H4 (cell line): Measurements from ENCODE around the gene NISCH. TPM values are rescaled to one million over a fixed set of nuclear protein-coding genes. Genes with fewer than 3 reads are reported as not detected.

Experiments used
- DNase-seq: peaks from one replicate; pipeline ENCODE4 v3.0.0-alpha.2; 2015; ENCODE audit warnings: low spot score
- total RNA-seq: library from RNA; depleted of rRNA; stranded (reverse); fragments of >200 nt; shearing (Covaris generic); gene quantifications from 2 replicates; pipeline ENCODE4 v1.2.3, GENCODE V29; 2014

Gene NISCH
- total RNA-seq, 1 experiment from 2014 or later, result 7.5 TPM

- peak; percentile 16 for DNase-seq
Observed at GRCh38 chr3:52471371-52472238, 16.2 kb downstream of the NISCH start.

GRCh38 chr3:52472239-52473000, 17.0 kb downstream of the NISCH start:
- DNase-seq, result no peak

- DNase-seq, result no peak
Observed at GRCh38 chr3:52473026-52473425, 17.6 kb downstream of the NISCH start.

GRCh38 chr3:52477076-52477795, 21.8 kb downstream of the NISCH start:
- DNase-seq, result no peak

- DNase-seq, result no peak
Observed at GRCh38 chr3:52477796-52478095, 22.3 kb downstream of the NISCH start.

GRCh38 chr3:52479037-52479876, 23.9 kb downstream of the NISCH start:
- no peak for DNase-seq

GRCh38 chr3:52479877-52480575, 24.6 kb downstream of the NISCH start:
- DNase-seq, result no peak

GRCh38 chr3:52480768-52481715, 25.6 kb downstream of the NISCH start:
- no peak for DNase-seq

- no peak for DNase-seq
Observed at GRCh38 chr3:52481819-52482521, 26.6 kb downstream of the NISCH start.

GRCh38 chr3:52483081-52483480, 27.7 kb downstream of the NISCH start:
- no peak for DNase-seq

GRCh38 chr3:52483577-52484381, 28.4 kb downstream of the NISCH start:
- no peak for DNase-seq

GRCh38 chr3:52484680-52485461, 29.5 kb downstream of the NISCH start:
- no peak for DNase-seq

GRCh38 chr3:52487050-52487787, 31.8 kb downstream of the NISCH start:
- DNase-seq, result no peak

GRCh38 chr3:52487788-52488691, 32.6 kb downstream of the NISCH start:
- DNase-seq, result no peak

GRCh38 chr3:52488746-52489145, 33.3 kb downstream of the NISCH start:
- no peak for DNase-seq

- DNase-seq, result no peak
Observed at GRCh38 chr3:52489453-52489852, 34.0 kb downstream of the NISCH start.
